ENCODE data around the gene TRAPPC4. TPM values are rescaled to one million over a fixed set of nuclear protein-coding genes. Genes with fewer than 3 reads are reported as not detected.
"Not testable (repeated sequence)": the region's sequence is repeated elsewhere in the genome, so short reads cannot be mapped to it uniquely, and the experiment has no call there.

Gene TRAPPC4
- total RNA-seq, 1 donor from 2014 or later, result 82.6 TPM

- DNase-seq (ENCODE audit: low spot score), result no peak
Measured at GRCh38 chr11:119014209-119014924, 4.2 kb upstream of the TRAPPC4 start.

- no peak for DNase-seq (ENCODE audit: low spot score)
Measured at GRCh38 chr11:119015054-119015611, 3.4 kb upstream of the TRAPPC4 start.

GRCh38 chr11:119016216-119017009 is 2.2 kb upstream of the TRAPPC4 start:
- DNase-seq (ENCODE audit: low spot score), result no peak

GRCh38 chr11:119017377-119017776 is 1.2 kb upstream of the TRAPPC4 start:
- DNase-seq (ENCODE audit: low spot score), result not testable (repeated sequence)

DNA sequence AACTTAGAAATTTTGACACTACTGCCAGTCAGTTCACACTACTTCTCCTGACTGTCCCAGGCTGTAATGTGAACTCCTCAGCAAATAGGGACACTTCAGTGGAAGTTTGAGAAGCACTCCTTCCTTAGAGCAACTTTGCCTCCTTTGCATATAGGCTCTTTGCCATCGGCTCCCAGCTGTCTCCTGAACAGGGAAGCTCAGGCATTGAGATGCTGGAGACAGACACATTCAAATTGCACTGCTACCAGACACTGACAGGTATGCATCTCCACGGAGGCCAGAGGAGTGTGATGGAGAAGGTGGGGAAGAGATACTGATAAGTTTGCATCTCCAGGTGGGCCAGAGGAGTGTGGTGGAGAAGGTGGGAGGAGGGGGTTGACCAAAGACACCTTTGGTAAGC is 1.4 kb downstream of the TRAPPC4 start:
- DNase-seq (ENCODE audit: low spot score), result no peak

- no peak for DNase-seq (ENCODE audit: low spot score)
Measured at GRCh38 chr11:119021631-119022030, 3.1 kb downstream of the TRAPPC4 start.

DNA sequence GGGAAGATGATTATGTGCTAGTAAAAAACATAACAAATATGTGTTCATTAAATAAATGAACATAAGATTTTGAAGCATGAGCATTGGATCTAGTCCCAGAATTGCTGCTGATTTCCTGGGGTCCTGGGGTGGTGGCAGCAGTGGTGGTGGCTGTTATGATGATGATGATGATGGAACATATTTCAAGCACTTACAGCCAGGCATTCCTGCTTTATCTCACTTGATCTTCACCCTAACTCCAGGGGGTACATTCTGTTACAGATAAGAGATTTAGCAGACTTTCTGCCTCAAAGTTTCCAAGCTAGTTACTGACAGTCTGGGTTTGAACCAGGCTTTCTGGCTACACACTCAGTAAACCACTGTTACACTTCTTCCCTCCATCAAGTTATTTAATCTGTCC is 5.2 kb downstream of the TRAPPC4 start:
- no peak for DNase-seq (ENCODE audit: low spot score)

GRCh38 chr11:119024430-119025098 is 6.0 kb downstream of the TRAPPC4 start:
- DNase-seq (ENCODE audit: low spot score), result no peak

DNA sequence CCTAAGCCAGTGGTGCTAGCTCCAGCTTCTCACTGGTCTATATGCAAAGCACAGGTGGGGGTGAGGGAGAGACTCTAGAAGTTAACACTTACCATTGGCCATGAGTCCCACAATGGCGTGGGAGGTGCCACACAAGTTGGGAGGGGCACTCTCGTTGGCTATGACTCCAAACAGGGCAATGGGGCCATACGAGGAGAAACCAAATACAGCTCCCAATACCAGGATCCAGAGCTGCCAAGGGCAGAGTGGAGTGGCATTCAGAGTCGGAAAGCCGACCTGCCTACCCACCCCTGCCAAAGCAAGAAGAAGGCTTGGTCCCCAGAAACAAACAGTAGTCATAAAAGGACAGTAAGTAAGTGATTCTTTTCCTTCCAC is 6.5 kb downstream of the TRAPPC4 start:
- no peak for DNase-seq (ENCODE audit: low spot score)

GRCh38 chr11:119025541-119025940 is 7.0 kb downstream of the TRAPPC4 start:
- no peak for DNase-seq (ENCODE audit: low spot score)

GRCh38 chr11:119025978-119026766 is 7.6 kb downstream of the TRAPPC4 start:
- DNase-seq (ENCODE audit: low spot score), result no peak

DNA sequence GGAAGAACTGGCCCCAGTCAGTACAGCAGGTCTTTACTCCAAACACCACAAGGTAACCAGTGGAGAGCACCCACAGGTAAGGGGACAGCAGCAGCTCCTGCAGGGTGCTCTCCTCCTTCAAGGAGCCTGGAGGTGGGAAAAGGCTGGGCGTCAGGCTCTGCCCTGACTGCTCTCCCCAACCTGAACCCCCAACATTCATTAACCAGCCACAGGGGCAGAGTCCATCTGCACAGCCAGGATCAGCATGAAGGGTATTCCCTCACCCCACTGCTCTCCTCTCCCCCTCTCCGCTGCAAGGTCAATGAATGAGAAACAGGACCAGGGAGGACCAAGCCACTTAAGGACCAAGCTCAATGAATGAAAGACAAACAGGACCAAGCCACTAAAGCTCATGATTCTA is 8.4 kb downstream of the TRAPPC4 start:
- DNase-seq (ENCODE audit: low spot score), result peak; percentile 64

- DNase-seq (ENCODE audit: low spot score), result no peak
Measured at GRCh38 chr11:119027561-119028345, 9.2 kb downstream of the TRAPPC4 start.

DNA sequence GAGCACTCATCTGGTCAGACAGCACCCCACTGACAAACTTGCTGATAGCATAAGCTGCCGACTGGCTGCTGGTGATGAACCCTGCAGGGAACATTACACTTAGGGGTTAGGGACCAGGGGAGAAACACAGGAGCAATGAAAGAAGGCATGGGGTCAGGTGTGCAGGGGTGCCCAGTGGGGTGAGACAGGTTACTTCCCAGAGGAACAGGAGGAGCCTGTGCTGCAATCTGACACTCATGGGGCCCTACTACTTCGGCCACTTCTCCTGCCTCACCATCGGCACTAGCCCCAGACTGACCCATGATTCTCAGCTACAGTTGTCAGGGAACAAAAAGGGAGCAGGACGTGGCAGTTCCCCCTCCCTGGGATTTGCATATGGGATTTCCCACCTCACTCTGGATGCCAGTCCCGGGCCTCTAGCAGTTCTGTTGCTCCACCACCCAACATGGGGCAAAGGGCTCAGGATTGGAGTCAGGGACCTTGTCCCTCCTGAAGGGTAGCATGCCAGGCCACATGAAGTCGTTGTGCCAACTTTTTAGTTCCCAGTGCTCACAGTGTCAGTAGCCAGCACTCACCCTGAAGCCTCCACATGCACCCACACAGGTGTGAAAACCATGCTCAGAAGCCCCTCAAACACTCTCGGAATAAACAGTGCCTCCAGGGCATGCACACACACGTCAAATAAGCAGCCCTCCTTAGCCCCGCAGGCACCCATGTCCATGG is 9.9 kb downstream of the TRAPPC4 start:
- no peak for DNase-seq (ENCODE audit: low spot score)

DNA sequence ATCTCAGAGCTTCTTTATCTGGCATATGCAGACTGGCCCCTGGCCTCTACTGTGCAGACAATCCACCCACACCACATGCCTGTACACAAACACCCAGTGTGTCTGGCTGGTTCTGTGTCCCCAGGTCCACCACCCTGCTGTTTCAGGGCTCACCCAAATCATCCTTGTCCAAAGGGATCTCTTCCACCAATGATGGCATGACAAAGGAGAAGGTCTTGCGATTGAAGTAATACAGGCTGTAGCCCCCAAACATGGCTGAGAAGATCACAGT is 10.4 kb downstream of the TRAPPC4 start:
- no peak for DNase-seq (ENCODE audit: low spot score)

DNA sequence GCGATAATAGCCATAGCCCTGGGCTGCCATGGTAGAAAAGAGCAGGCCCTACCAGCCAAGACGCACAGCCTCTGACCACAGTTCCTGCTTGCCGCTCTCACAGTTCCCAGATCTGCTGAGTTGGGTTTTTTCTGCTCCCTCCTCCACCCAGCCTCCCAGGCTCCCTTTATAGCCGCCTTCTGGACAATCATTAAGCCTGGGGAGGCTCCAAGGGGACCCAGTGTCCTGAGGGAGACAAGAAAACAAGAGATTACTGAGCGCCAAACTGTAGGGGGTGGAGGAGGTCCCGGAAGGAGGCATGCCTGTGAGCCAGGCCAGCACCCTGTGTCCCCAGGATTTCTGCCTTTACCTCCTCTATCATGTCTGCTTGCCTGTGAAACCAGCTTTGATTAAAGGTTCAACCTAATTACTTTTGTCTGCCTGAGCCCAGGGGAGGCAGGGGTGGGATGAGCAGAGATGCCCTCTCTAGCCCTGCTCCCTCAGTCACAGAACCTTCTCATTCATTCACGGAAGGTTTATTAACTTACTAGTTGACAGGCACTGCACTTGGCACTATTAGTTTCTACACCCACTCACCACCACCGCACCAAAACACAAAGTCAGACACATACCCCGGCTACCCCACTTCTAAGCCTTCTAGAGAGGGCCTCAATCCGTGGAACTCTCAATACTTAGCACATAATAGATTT is 10.9 kb downstream of the TRAPPC4 start:
- peak; percentile 87 for DNase-seq (ENCODE audit: low spot score)

DNA sequence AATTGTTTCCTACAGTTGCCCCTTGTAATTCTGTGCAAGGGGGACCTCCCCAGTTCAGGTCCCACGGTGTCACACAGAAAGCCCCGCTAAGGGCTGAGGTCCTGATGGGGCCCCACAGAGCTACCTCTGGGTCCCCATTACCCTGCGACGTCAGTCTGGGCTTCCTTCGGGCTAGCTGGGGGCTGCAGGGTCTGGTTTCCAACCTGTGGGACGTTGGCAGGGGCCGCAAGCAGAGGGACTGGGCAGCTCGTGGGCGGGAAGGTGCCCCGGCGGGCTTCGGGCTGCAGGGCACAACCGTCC is 11.4 kb downstream of the TRAPPC4 start:
- no peak for DNase-seq (ENCODE audit: low spot score)

GRCh38 chr11:119030329-119031047 is 11.9 kb downstream of the TRAPPC4 start, which contains the start of gene SLC37A4:
TSS of gene SLC37A4 (minus strand) at chr11:119030877.
- peak; percentile 98 for DNase-seq (ENCODE audit: low spot score)

DNA sequence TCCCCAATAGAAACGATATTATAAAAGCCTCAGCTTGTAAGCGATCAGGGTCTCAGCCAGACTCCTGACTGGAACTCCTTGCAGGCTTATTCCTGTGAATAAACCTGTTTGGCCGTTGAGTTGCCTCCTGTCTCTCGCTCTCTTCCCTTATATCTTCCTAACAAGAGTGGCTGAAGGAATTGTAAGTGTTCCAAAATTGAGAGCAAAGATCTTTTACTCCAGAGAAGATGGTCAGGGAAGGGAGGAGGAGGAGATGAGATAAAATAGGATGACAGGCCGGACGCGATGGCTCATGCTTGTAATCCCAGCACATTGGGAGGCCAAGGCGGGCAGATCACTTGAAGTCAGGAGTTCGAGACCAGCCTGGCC is 13.3 kb downstream of the TRAPPC4 start:
- no peak for DNase-seq (ENCODE audit: low spot score)

All from mucosa of gallbladder (tissue), 1 donor.